ENCODE results near the gene SCUBE1.

The SCUBE1 gene

GRCh38 chr22:43199541-43199940 lies 143.6 kb downstream of the SCUBE1 start:
- TF ChIP-seq TAF1 (IDR thresholded peaks at IDR 0.05; ENCODE audit: low read depth) (no peak), TCF12 (IDR thresholded peaks at IDR 0.05; ENCODE audit: low read depth) (no peak), EGR1 (IDR thresholded peaks at IDR 0.05) (no peak), EP300 (IDR thresholded peaks at IDR 0.05; ENCODE audit: borderline replicate concordance) (no peak), TEAD4 (IDR thresholded peaks at IDR 0.05) (no peak), RAD21 (IDR thresholded peaks at IDR 0.05; ENCODE audit: low read depth) (no peak), CREB1 (IDR thresholded peaks at IDR 0.05; ENCODE audit: low read depth) (no peak), ZBTB7A (IDR thresholded peaks at IDR 0.05; ENCODE audit: low read depth) (no peak), YY1 (IDR thresholded peaks at IDR 0.05; ENCODE audit: low read depth) (no peak), FOXM1 (IDR thresholded peaks at IDR 0.05; ENCODE audit: borderline replicate concordance, low read depth) (no peak)
- TF ChIP-seq, protein P1, sequence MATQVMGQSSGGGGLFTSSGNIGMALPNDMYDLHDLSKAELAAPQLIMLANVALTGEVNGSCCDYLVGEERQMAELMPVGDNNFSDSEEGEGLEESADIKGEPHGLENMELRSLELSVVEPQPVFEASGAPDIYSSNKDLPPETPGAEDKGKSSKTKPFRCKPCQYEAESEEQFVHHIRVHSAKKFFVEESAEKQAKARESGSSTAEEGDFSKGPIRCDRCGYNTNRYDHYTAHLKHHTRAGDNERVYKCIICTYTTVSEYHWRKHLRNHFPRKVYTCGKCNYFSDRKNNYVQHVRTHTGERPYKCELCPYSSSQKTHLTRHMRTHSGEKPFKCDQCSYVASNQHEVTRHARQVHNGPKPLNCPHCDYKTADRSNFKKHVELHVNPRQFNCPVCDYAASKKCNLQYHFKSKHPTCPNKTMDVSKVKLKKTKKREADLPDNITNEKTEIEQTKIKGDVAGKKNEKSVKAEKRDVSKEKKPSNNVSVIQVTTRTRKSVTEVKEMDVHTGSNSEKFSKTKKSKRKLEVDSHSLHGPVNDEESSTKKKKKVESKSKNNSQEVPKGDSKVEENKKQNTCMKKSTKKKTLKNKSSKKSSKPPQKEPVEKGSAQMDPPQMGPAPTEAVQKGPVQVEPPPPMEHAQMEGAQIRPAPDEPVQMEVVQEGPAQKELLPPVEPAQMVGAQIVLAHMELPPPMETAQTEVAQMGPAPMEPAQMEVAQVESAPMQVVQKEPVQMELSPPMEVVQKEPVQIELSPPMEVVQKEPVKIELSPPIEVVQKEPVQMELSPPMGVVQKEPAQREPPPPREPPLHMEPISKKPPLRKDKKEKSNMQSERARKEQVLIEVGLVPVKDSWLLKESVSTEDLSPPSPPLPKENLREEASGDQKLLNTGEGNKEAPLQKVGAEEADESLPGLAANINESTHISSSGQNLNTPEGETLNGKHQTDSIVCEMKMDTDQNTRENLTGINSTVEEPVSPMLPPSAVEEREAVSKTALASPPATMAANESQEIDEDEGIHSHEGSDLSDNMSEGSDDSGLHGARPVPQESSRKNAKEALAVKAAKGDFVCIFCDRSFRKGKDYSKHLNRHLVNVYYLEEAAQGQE (IDR thresholded peaks at IDR 0.05; ENCODE audit: low read depth): no peak
- TF ChIP-seq, protein P2, sequence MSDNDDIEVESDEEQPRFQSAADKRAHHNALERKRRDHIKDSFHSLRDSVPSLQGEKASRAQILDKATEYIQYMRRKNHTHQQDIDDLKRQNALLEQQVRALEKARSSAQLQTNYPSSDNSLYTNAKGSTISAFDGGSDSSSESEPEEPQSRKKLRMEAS (IDR thresholded peaks at IDR 0.05): no peak

- TF ChIP-seq EGR1 (IDR thresholded peaks at IDR 0.05): no peak
- no peak for TF ChIP-seq EP300 (IDR thresholded peaks at IDR 0.05; ENCODE audit: borderline replicate concordance)
- TF ChIP-seq RAD21 (IDR thresholded peaks at IDR 0.05; ENCODE audit: low read depth): no peak
- TF ChIP-seq, protein P1 (IDR thresholded peaks at IDR 0.05; ENCODE audit: low read depth): no peak
- no peak for TF ChIP-seq CREB1 (IDR thresholded peaks at IDR 0.05; ENCODE audit: low read depth)
- TF ChIP-seq YY1 (IDR thresholded peaks at IDR 0.05; ENCODE audit: low read depth): no peak
- TF ChIP-seq TCF12 (IDR thresholded peaks at IDR 0.05; ENCODE audit: low read depth): no peak
- no peak for TF ChIP-seq CEBPB (IDR thresholded peaks at IDR 0.05)
- no peak for TF ChIP-seq TEAD4 (IDR thresholded peaks at IDR 0.05)
Observed at GRCh38 chr22:43198936-43199335, 144.2 kb downstream of the SCUBE1 start.

- TF ChIP-seq CREB1 (IDR thresholded peaks at IDR 0.05; ENCODE audit: low read depth) (no peak), EGR1 (IDR thresholded peaks at IDR 0.05) (no peak), EP300 (IDR thresholded peaks at IDR 0.05; ENCODE audit: borderline replicate concordance) (no peak), TEAD4 (IDR thresholded peaks at IDR 0.05) (no peak), RAD21 (IDR thresholded peaks at IDR 0.05; ENCODE audit: low read depth) (no peak), YY1 (IDR thresholded peaks at IDR 0.05; ENCODE audit: low read depth) (no peak), TAF1 (IDR thresholded peaks at IDR 0.05; ENCODE audit: low read depth) (no peak), NFIC (IDR thresholded peaks at IDR 0.05) (no peak), TCF12 (IDR thresholded peaks at IDR 0.05; ENCODE audit: low read depth) (no peak), USF1 (IDR thresholded peaks at IDR 0.05) (no peak), FOXM1 (IDR thresholded peaks at IDR 0.05; ENCODE audit: borderline replicate concordance, low read depth) (no peak), CEBPB (IDR thresholded peaks at IDR 0.05) (no peak), ZBTB7A (IDR thresholded peaks at IDR 0.05; ENCODE audit: low read depth) (no peak)
- TF ChIP-seq, protein P2 (IDR thresholded peaks at IDR 0.05): no peak
Observed at GRCh38 chr22:43198126-43198525, 145.0 kb downstream of the SCUBE1 start.

GRCh38 chr22:43197271-43197941 lies 145.8 kb downstream of the SCUBE1 start:
- TF ChIP-seq ZBTB7A (IDR thresholded peaks at IDR 0.05; ENCODE audit: low read depth) (no peak), TAF1 (IDR thresholded peaks at IDR 0.05; ENCODE audit: low read depth) (no peak), CREB1 (IDR thresholded peaks at IDR 0.05; ENCODE audit: low read depth) (no peak), FOXM1 (IDR thresholded peaks at IDR 0.05; ENCODE audit: borderline replicate concordance, low read depth) (no peak), YY1 (IDR thresholded peaks at IDR 0.05; ENCODE audit: low read depth) (no peak), EP300 (IDR thresholded peaks at IDR 0.05; ENCODE audit: borderline replicate concordance) (no peak), USF1 (IDR thresholded peaks at IDR 0.05) (no peak), TCF12 (IDR thresholded peaks at IDR 0.05; ENCODE audit: low read depth) (no peak), EGR1 (IDR thresholded peaks at IDR 0.05) (no peak), TEAD4 (IDR thresholded peaks at IDR 0.05) (no peak)
- TF ChIP-seq, protein P2 (IDR thresholded peaks at IDR 0.05): no peak

DNA sequence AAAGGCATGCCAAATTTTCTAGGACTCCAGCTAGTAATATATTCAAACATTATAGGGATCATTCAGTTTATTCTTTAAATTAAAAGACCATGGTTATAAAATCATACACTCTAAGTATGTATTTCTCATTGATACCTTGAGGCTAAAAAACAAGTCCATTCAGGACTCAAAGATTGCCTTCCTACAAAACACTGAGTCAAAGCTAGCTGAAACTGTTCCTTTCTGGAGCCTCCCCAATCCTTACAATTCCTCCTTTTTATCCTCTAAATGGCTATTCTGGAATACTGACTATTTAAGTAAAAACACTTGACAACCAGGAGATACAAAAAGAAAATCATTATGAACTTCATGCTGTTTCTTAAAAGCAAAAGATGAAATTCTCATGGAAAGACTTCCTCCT lies 151.3 kb downstream of the SCUBE1 start:
- TF ChIP-seq YY1 (IDR thresholded peaks at IDR 0.05; ENCODE audit: low read depth) (no peak), ZBTB7A (IDR thresholded peaks at IDR 0.05; ENCODE audit: low read depth) (no peak), NFIC (IDR thresholded peaks at IDR 0.05) (no peak), USF1 (IDR thresholded peaks at IDR 0.05) (no peak), CEBPB (IDR thresholded peaks at IDR 0.05) (no peak), EP300 (IDR thresholded peaks at IDR 0.05; ENCODE audit: borderline replicate concordance) (no peak), EGR1 (IDR thresholded peaks at IDR 0.05) (no peak)
- TF ChIP-seq, protein P2 (IDR thresholded peaks at IDR 0.05): no peak
